ENCODE data around the gene AAK1. TPM values are rescaled to one million over a fixed set of nuclear protein-coding genes. Genes with fewer than 3 reads are reported as not detected.

AAK1 gene
- total and polyA plus RNA-seq, 7 experiments from 2014 or later = 71.5 to 253 (median 191) TPM

DNA sequence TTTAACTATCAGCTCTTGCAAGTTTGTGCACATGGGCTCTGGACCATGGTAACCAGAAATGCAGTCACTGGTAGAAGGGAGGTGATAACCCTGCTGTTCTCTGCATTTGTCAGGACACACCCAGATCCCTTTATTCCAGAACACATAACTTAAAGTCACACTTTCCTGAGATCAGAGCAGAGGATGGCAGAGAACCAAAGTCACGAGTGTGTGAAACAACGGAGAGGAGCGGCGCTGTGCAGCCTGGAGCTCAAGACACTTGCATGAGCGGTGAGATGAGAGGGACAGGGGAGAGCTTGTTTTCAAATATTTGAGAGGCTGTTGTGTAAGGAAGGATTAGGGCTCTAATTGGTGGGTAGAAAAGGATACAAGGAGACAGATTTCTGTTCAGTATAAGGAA, 43.3 kb upstream of the AAK1 start:
- Histone ChIP-seq H3K4me3 (ENCODE audit: low read length) (no peak overlapping the region), H3K27ac (ENCODE audit: low read depth, low read length) (no peak overlapping the region), H3K4me1 (ENCODE audit: control insufficient read depth in 2 of 2, insufficient read depth in 2 of 2, low read length in 2 of 2) (peaks cover 41 to 74% of the 10 kb centered on the region in 2 donors), H3K9me3 (ENCODE audit: control insufficient read depth in 2 of 3, low read length in 3 of 3) (no peaks in the 10 kb centered on the region), H3K36me3 (ENCODE audit: control insufficient read depth in 2 of 3, insufficient read depth in 3 of 3, low read length in 3 of 3) (no peaks in the 10 kb centered on the region), H3K27me3 (ENCODE audit: control insufficient read depth in 2 of 2, insufficient read depth in 2 of 2, low read length in 2 of 2) (no peaks in the 10 kb centered on the region)
- no peaks in the 10 kb centered on the region for H3K27me3 Mint-ChIP-seq
- DNase-seq (no peak), ATAC-seq (no peak)
- peaks cover 0 to 10% (median 4%) of the 10 kb centered on the region in 5 donors for H3K36me3 Mint-ChIP-seq
- CTCF ChIA-PET = interaction anchor here (1.0 to 1.9 kb wide), 3 partner anchors 34 to 42 kb away, joined by 3 to 7 read pairs (median 4); no protein-coding TSS in a partner anchor
- peak overlapping the region in 6 of 10 donors; percentile 2 to 59 (median 28) for H3K4me3 Mint-ChIP-seq
- POLR2A ChIA-PET = interaction anchor here (1.2 to 19.0 kb wide), 4 partner anchors 11 to 40 kb away, joined by 3 to 334 read pairs (median 6); partner anchors contain the start of gene AAK1
- peaks cover 0 to 6% (median 0%) of the 10 kb centered on the region in 11 donors for H3K9me3 Mint-ChIP-seq
- H3K4me1 Mint-ChIP-seq = peaks cover 37 to 97% (median 87%) of the 10 kb centered on the region in 7 donors
- peak overlapping the region in 8 of 9 donors; percentile 9 to 93 (median 78) for H3K27ac Mint-ChIP-seq
- intact Hi-C loops (cut with micrococcal nuclease) = no loop called here

DNA sequence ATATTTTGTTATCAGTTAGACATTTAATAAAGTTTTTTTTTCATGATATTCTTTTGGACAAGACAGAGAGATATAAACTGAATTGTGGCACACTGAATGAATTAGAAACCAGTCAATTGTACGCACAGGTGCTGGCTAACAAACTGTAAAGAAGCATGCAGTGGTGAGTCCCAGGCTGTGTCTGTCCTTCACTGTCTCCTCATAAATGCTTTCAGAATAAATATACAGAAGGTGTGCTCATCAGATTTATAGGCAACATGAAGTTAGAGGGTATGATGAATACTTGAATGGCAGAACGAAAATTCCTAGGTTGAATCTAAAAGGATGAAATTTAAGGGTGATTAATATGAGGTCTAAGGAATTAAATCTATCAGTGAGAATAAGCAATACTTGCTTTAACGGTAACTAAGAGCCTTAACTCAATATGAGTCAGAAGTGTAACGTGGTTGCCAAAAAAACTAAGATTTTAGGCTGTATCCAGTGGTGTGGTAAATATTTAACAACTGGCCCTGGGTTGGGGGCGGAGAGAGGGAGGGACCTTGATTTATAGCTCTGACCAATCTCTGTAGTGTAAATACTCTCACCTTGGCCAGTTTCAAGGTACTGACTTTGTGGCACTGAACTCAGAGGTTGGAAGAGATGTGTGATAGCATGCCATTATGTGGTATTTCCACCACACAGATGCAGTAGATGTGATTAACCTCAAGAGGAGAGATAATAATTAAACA, 41.9 kb upstream of the AAK1 start:
- Histone ChIP-seq H3K9me3 (ENCODE audit: control insufficient read depth in 2 of 3, low read length in 3 of 3) (no peaks in the 10 kb centered on the region), H3K4me3 (ENCODE audit: low read length) (no peak overlapping the region), H3K36me3 (ENCODE audit: control insufficient read depth in 2 of 3, insufficient read depth in 3 of 3, low read length in 3 of 3) (no peaks in the 10 kb centered on the region), H3K27ac (ENCODE audit: low read depth, low read length) (no peak overlapping the region), H3K27me3 (ENCODE audit: control insufficient read depth in 2 of 2, insufficient read depth in 2 of 2, low read length in 2 of 2) (no peaks in the 10 kb centered on the region), H3K4me1 (ENCODE audit: control insufficient read depth in 2 of 2, insufficient read depth in 2 of 2, low read length in 2 of 2) (peaks cover 37 to 60% of the 10 kb centered on the region in 2 donors)
- H3K4me3 Mint-ChIP-seq = peak overlapping the region in 4 of 10 donors; percentile 20 to 85 (median 34)
- no peaks in the 10 kb centered on the region for H3K27me3 Mint-ChIP-seq
- H3K9me3 Mint-ChIP-seq = peaks cover 0 to 6% (median 0%) of the 10 kb centered on the region in 11 donors
- intact Hi-C loops (cut with micrococcal nuclease) = loop anchor here in 1 of 2 donors (1.0 kb wide), 1 partner anchor 8 kb away; no protein-coding TSS in a partner anchor
- H3K4me1 Mint-ChIP-seq = peaks cover 31 to 95% (median 81%) of the 10 kb centered on the region in 7 donors
- DNase-seq (no peak), ATAC-seq (peak; percentile 64)
- peaks cover 0 to 12% (median 4%) of the 10 kb centered on the region in 5 donors for H3K36me3 Mint-ChIP-seq
- CTCF ChIA-PET = interaction anchor here (1.5 to 1.9 kb wide), 2 partner anchors 39 to 41 kb away, joined by 4 to 7 read pairs; no protein-coding TSS in a partner anchor
- H3K27ac Mint-ChIP-seq = peak overlapping the region in 8 of 9 donors; percentile 56 to 90 (median 75)
- POLR2A ChIA-PET = interaction anchor here (1.5 to 19.0 kb wide), 4 partner anchors 8 to 39 kb away, joined by 3 to 334 read pairs (median 16); partner anchors contain the start of gene AAK1

GRCh38 chr2:69683170-69683971, 39.8 kb upstream of the AAK1 start:
- Mint-ChIP-seq H3K4me3 (peak overlapping the region; percentile 60 to 85 (median 76)), H3K27me3 (no peaks in the 10 kb centered on the region), H3K4me1 (peaks cover 32 to 89% (median 75%) of the 10 kb centered on the region in 7 donors), H3K36me3 (peaks cover 0 to 13% (median 5%) of the 10 kb centered on the region in 5 donors), H3K9me3 (peaks cover 0 to 9% (median 0%) of the 10 kb centered on the region in 11 donors), H3K27ac (peak overlapping the region; percentile 76 to 93 (median 89))
- ChIA-PET POLR2A (interaction anchor here (0.8 to 19.0 kb wide), 13 partner anchors 8 to 66 kb away, joined by 4 to 334 read pairs (median 5); partner anchors contain the start of gene AAK1), CTCF (interaction anchor here (1.1 to 2.1 kb wide), 4 partner anchors 10 to 38 kb away, joined by 3 to 18 read pairs (median 6); partner anchors contain the start of gene AAK1)
- intact Hi-C loops (cut with micrococcal nuclease) = loop anchor here in 1 of 2 donors (2.0 kb wide), 1 partner anchor 13 kb away; no protein-coding TSS in a partner anchor
- H3K4me1 ChIP-seq (ENCODE audit: control insufficient read depth in 2 of 2, insufficient read depth in 2 of 2, low read length in 2 of 2) = peaks cover 18 to 42% of the 10 kb centered on the region in 2 donors
- H3K4me3 ChIP-seq (ENCODE audit: low read length) = no peak overlapping the region
- peak overlapping the region; percentile 25 for H3K27ac ChIP-seq (ENCODE audit: low read depth, low read length)
- DNase-seq (no peak), ATAC-seq (no peak)
- no peaks in the 10 kb centered on the region for H3K36me3 ChIP-seq (ENCODE audit: control insufficient read depth in 2 of 3, insufficient read depth in 3 of 3, low read length in 3 of 3)
- no peaks in the 10 kb centered on the region for H3K9me3 ChIP-seq (ENCODE audit: control insufficient read depth in 2 of 3, low read length in 3 of 3)
- H3K27me3 ChIP-seq (ENCODE audit: control insufficient read depth in 2 of 2, insufficient read depth in 2 of 2, low read length in 2 of 2) = no peaks in the 10 kb centered on the region

- peak overlapping the region in 5 of 9 donors; percentile 87 to 93 (median 89) for H3K27ac Mint-ChIP-seq
These were observed 39.0 kb upstream of the AAK1 start for GRCh38 chr2:69682525-69682924.

GRCh38 chr2:69680001-69680675, 36.6 kb upstream of the AAK1 start:
- Mint-ChIP-seq H3K27me3 (no peaks in the 10 kb centered on the region), H3K4me1 (peaks cover 32 to 69% (median 62%) of the 10 kb centered on the region in 7 donors), H3K36me3 (peaks cover 0 to 11% (median 0%) of the 10 kb centered on the region in 5 donors), H3K4me3 (peak overlapping the region in 2 of 10 donors; percentile 7 to 30), H3K9me3 (peaks cover 0 to 9% (median 0%) of the 10 kb centered on the region in 11 donors), H3K27ac (peak overlapping the region in 4 of 9 donors; percentile 3 to 71 (median 27))
- Histone ChIP-seq H3K4me1 (ENCODE audit: control insufficient read depth in 2 of 2, insufficient read depth in 2 of 2, low read length in 2 of 2) (peaks cover 15 to 28% of the 10 kb centered on the region in 2 donors), H3K27me3 (ENCODE audit: control insufficient read depth in 2 of 2, insufficient read depth in 2 of 2, low read length in 2 of 2) (no peaks in the 10 kb centered on the region), H3K36me3 (ENCODE audit: control insufficient read depth in 2 of 3, insufficient read depth in 3 of 3, low read length in 3 of 3) (no peaks in the 10 kb centered on the region), H3K27ac (ENCODE audit: low read depth, low read length) (no peak overlapping the region), H3K9me3 (ENCODE audit: control insufficient read depth in 2 of 3, low read length in 3 of 3) (no peaks in the 10 kb centered on the region), H3K4me3 (ENCODE audit: low read length) (no peak overlapping the region)
- DNase-seq (no peak), ATAC-seq (no peak)
- ChIA-PET CTCF (interaction anchor here (1.3 to 1.5 kb wide), 2 partner anchors 34 to 115 kb away, joined by 3 to 5 read pairs; no protein-coding TSS in a partner anchor), POLR2A (interaction anchor here (1.1 to 19.0 kb wide), 6 partner anchors 10 to 34 kb away, joined by 3 to 334 read pairs (median 3); partner anchors contain the start of gene AAK1)
- intact Hi-C loops (cut with micrococcal nuclease) = loop anchor here in 1 of 2 donors (2.0 kb wide), 1 partner anchor 13 kb away; no protein-coding TSS in a partner anchor

More at GRCh38 chr2:69682525-69682924, 39.0 kb upstream of the AAK1 start:
- H3K36me3 ChIP-seq (ENCODE audit: control insufficient read depth in 2 of 3, insufficient read depth in 3 of 3, low read length in 3 of 3) = no peaks in the 10 kb centered on the region
- H3K27ac ChIP-seq (ENCODE audit: low read depth, low read length) = no peak overlapping the region
- H3K4me3 Mint-ChIP-seq = peak overlapping the region in 2 of 10 donors; percentile 80 to 85
- H3K4me3 ChIP-seq (ENCODE audit: low read length) = no peak overlapping the region
- no peak for DNase-seq
- no peak for ATAC-seq
- H3K9me3 Mint-ChIP-seq = peaks cover 0 to 9% (median 0%) of the 10 kb centered on the region in 11 donors
- intact Hi-C loops (cut with micrococcal nuclease) = loop anchor here in 1 of 2 donors (2.0 kb wide), 1 partner anchor 14 kb away; no protein-coding TSS in a partner anchor
- peaks cover 18 to 36% of the 10 kb centered on the region in 2 donors for H3K4me1 ChIP-seq (ENCODE audit: control insufficient read depth in 2 of 2, insufficient read depth in 2 of 2, low read length in 2 of 2)
- H3K4me1 Mint-ChIP-seq = peaks cover 32 to 85% (median 73%) of the 10 kb centered on the region in 7 donors
- no peaks in the 10 kb centered on the region for H3K9me3 ChIP-seq (ENCODE audit: control insufficient read depth in 2 of 3, low read length in 3 of 3)
- H3K27me3 ChIP-seq (ENCODE audit: control insufficient read depth in 2 of 2, insufficient read depth in 2 of 2, low read length in 2 of 2) = no peaks in the 10 kb centered on the region
- ChIA-PET CTCF (interaction anchor here (2.1 kb wide), 1 partner anchor 38 kb away, joined by 18 read pairs; the partner anchor contains the start of gene AAK1), POLR2A (interaction anchor here (0.6 to 19.0 kb wide), 7 partner anchors 9 to 57 kb away, joined by 5 to 334 read pairs (median 12); partner anchors contain the start of gene AAK1)
- H3K36me3 Mint-ChIP-seq = peaks cover 0 to 11% (median 5%) of the 10 kb centered on the region in 5 donors
- H3K27me3 Mint-ChIP-seq = no peaks in the 10 kb centered on the region
